ENCODE data around the gene RRP12.

DNA sequence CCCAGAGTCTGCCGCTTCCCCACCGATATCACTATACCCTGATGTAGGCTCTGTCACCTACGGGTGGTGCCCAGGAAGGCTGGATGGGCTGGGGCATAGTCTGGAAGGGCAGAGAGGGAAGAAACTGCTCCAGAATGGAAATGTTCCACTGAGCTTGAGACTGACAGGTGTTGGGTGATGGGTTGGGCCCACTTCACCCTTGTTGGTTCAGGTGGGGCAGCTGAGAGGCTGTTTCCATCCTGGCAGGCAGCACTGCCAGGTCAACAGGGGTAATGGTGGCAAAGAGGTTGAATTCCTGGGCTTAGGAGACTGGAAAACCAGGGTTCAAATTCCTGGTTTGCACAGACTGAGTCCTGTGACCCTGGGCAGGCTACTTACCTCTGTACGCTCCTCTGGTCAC is 38.1 kb downstream of the RRP12 start:
- TF ChIP-seq, protein P1, sequence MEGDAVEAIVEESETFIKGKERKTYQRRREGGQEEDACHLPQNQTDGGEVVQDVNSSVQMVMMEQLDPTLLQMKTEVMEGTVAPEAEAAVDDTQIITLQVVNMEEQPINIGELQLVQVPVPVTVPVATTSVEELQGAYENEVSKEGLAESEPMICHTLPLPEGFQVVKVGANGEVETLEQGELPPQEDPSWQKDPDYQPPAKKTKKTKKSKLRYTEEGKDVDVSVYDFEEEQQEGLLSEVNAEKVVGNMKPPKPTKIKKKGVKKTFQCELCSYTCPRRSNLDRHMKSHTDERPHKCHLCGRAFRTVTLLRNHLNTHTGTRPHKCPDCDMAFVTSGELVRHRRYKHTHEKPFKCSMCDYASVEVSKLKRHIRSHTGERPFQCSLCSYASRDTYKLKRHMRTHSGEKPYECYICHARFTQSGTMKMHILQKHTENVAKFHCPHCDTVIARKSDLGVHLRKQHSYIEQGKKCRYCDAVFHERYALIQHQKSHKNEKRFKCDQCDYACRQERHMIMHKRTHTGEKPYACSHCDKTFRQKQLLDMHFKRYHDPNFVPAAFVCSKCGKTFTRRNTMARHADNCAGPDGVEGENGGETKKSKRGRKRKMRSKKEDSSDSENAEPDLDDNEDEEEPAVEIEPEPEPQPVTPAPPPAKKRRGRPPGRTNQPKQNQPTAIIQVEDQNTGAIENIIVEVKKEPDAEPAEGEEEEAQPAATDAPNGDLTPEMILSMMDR (IDR thresholded peaks at IDR 0.05; ENCODE audit: insufficient read depth, low read length), result no peak
- TF ChIP-seq, protein P2, sequence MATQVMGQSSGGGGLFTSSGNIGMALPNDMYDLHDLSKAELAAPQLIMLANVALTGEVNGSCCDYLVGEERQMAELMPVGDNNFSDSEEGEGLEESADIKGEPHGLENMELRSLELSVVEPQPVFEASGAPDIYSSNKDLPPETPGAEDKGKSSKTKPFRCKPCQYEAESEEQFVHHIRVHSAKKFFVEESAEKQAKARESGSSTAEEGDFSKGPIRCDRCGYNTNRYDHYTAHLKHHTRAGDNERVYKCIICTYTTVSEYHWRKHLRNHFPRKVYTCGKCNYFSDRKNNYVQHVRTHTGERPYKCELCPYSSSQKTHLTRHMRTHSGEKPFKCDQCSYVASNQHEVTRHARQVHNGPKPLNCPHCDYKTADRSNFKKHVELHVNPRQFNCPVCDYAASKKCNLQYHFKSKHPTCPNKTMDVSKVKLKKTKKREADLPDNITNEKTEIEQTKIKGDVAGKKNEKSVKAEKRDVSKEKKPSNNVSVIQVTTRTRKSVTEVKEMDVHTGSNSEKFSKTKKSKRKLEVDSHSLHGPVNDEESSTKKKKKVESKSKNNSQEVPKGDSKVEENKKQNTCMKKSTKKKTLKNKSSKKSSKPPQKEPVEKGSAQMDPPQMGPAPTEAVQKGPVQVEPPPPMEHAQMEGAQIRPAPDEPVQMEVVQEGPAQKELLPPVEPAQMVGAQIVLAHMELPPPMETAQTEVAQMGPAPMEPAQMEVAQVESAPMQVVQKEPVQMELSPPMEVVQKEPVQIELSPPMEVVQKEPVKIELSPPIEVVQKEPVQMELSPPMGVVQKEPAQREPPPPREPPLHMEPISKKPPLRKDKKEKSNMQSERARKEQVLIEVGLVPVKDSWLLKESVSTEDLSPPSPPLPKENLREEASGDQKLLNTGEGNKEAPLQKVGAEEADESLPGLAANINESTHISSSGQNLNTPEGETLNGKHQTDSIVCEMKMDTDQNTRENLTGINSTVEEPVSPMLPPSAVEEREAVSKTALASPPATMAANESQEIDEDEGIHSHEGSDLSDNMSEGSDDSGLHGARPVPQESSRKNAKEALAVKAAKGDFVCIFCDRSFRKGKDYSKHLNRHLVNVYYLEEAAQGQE (IDR thresholded peaks at IDR 0.05; ENCODE audit: insufficient replicate concordance, low read depth), result no peak
- TF ChIP-seq POLR2AphosphoS5 (IDR thresholded peaks at IDR 0.05; ENCODE audit: low read depth) (no peak), GABPA (IDR thresholded peaks at IDR 0.05; ENCODE audit: low read depth) (no peak)
